HepG2 (cell line): ENCODE results near the gene LRRC55.

ENCODE experiments used
- GMEB1 ChIP-seq: sonication (generic); formaldehyde crosslinking; IDR thresholded peaks from 2 replicates; pipeline ENCODE4 v1.5.1; 2020; ENCODE audit warnings: missing genetic modification reagents, mild to moderate bottlenecking, borderline replicate concordance
- IRF9 ChIP-seq: sonication (generic); formaldehyde crosslinking; IDR thresholded peaks from 2 replicates; pipeline ENCODE4 v1.8.0; 2022; ENCODE audit warnings: missing genetic modification reagents, mild to moderate bottlenecking, borderline replicate concordance
- JUN ChIP-seq: sonication (generic); formaldehyde crosslinking; IDR thresholded peaks from 2 replicates; pipeline ENCODE4 v1.4.0; 2020; ENCODE audit warnings: mild to moderate bottlenecking, missing genetic modification reagents
- POLR2A ChIP-seq, 2 experiments: IDR thresholded peaks; 2 replicates each; pipeline ENCODE4 v1.6.1; 2011; ENCODE audit warnings: low read depth in 2 of 2, low read length in 2 of 2, mild to moderate bottlenecking in 1 of 2, moderate library complexity in 1 of 2; ENCODE audit not compliant: insufficient read depth in 1 of 2
- ZNF513 ChIP-seq: sonication (generic); formaldehyde crosslinking; conservative IDR thresholded peaks from 2 replicates; pipeline ENCODE4 v1.5.0; 2020; ENCODE audit warnings: missing genetic modification reagents
- ZNF660 ChIP-seq: sonication (generic); formaldehyde crosslinking; IDR thresholded peaks from 2 replicates; pipeline ENCODE4 v1.5.1; 2020; ENCODE audit warnings: mild to moderate bottlenecking, low read depth, missing genetic modification reagents, borderline replicate concordance

GRCh38 chr11:57179681-57180080 is 2.1 kb upstream of the LRRC55 start:
- TF ChIP-seq GMEB1 (CRISPR knock-in tag) = no peak
- TF ChIP-seq ZNF513 (CRISPR knock-in tag) = no peak
- TF ChIP-seq JUN (CRISPR knock-in tag) = no peak
- no peak for TF ChIP-seq ZNF660 (CRISPR knock-in tag)
- TF ChIP-seq POLR2A (IDR thresholded peaks at IDR 0.05; ENCODE audit: insufficient read depth in 1 of 2, low read depth in 2 of 2, low read length in 2 of 2) = no peak
- TF ChIP-seq IRF9 = no peak
